ENCODE data around the gene SPATA1.
A peak's percentile ranks its signal among the peaks of the same experiment; 100 is the strongest.

Gene SPATA1

GRCh38 chr1:84479998-84480397, 26.2 kb upstream of the SPATA1 start:
- Mint-ChIP-seq H3K4me3 (peak overlapping the region; percentile 100), H3K9me3 (peaks cover 28% of the 10 kb centered on the region), H3K4me1 (peaks cover 34% of the 10 kb centered on the region), H3K27me3 (ENCODE audit: low read depth, poor library complexity) (peaks cover 41% of the 10 kb centered on the region), H3K36me3 (ENCODE audit: low read depth) (peaks cover 55% of the 10 kb centered on the region), H3K27ac (peak overlapping the region; percentile 41)
- no peak for TF ChIP-seq CTCF (IDR thresholded peaks at IDR 0.05)
- DNase-seq: no peak

- H3K27ac Mint-ChIP-seq: no peak overlapping the region
- H3K4me1 Mint-ChIP-seq: peaks cover 34% of the 10 kb centered on the region
- H3K36me3 Mint-ChIP-seq (ENCODE audit: low read depth): peaks cover 61% of the 10 kb centered on the region
- DNase-seq: no peak
- peak overlapping the region; percentile 100 for H3K4me3 Mint-ChIP-seq
- peaks cover 28% of the 10 kb centered on the region for H3K9me3 Mint-ChIP-seq
- TF ChIP-seq CTCF (IDR thresholded peaks at IDR 0.05): no peak
- H3K27me3 Mint-ChIP-seq (ENCODE audit: low read depth, poor library complexity): peaks cover 34% of the 10 kb centered on the region
These were observed 25.5 kb upstream of the SPATA1 start for GRCh38 chr1:84480650-84481049.

- no peak for DNase-seq
- Mint-ChIP-seq H3K27me3 (ENCODE audit: low read depth, poor library complexity) (peaks cover 28% of the 10 kb centered on the region), H3K36me3 (ENCODE audit: low read depth) (peaks cover 68% of the 10 kb centered on the region), H3K4me1 (peaks cover 34% of the 10 kb centered on the region), H3K4me3 (peak overlapping the region; percentile 71), H3K9me3 (peaks cover 27% of the 10 kb centered on the region), H3K27ac (peak overlapping the region; percentile 51)
- no peak for TF ChIP-seq CTCF (IDR thresholded peaks at IDR 0.05)
These were observed 24.9 kb upstream of the SPATA1 start for GRCh38 chr1:84481317-84481716.

- H3K4me3 Mint-ChIP-seq: no peak overlapping the region
- no peaks in the 10 kb centered on the region for H3K4me1 Mint-ChIP-seq
- peaks cover 84% of the 10 kb centered on the region for H3K36me3 Mint-ChIP-seq (ENCODE audit: low read depth)
- DNase-seq: no peak
- no peak for TF ChIP-seq CTCF (IDR thresholded peaks at IDR 0.05)
- no peak overlapping the region for H3K27ac Mint-ChIP-seq
- H3K9me3 Mint-ChIP-seq: peaks cover 3% of the 10 kb centered on the region
- no peaks in the 10 kb centered on the region for H3K27me3 Mint-ChIP-seq (ENCODE audit: low read depth, poor library complexity)
These were observed 18.1 kb upstream of the SPATA1 start for GRCh38 chr1:84488107-84488506.

- TF ChIP-seq CTCF (IDR thresholded peaks at IDR 0.05): no peak
- peaks cover 3% of the 10 kb centered on the region for H3K9me3 Mint-ChIP-seq
- H3K4me1 Mint-ChIP-seq: no peaks in the 10 kb centered on the region
- H3K27ac Mint-ChIP-seq: no peak overlapping the region
- H3K4me3 Mint-ChIP-seq: no peak overlapping the region
- DNase-seq: no peak
- H3K36me3 Mint-ChIP-seq (ENCODE audit: low read depth): peaks cover 74% of the 10 kb centered on the region
- no peaks in the 10 kb centered on the region for H3K27me3 Mint-ChIP-seq (ENCODE audit: low read depth, poor library complexity)
These were observed 16.4 kb upstream of the SPATA1 start for GRCh38 chr1:84489766-84490165.

- Mint-ChIP-seq H3K27ac (no peak overlapping the region), H3K27me3 (ENCODE audit: low read depth, poor library complexity) (no peaks in the 10 kb centered on the region), H3K4me3 (no peak overlapping the region), H3K4me1 (no peaks in the 10 kb centered on the region), H3K36me3 (ENCODE audit: low read depth) (peaks cover 73% of the 10 kb centered on the region), H3K9me3 (no peaks in the 10 kb centered on the region)
- TF ChIP-seq CTCF (IDR thresholded peaks at IDR 0.05): no peak
- no peak for DNase-seq
These were observed 13.5 kb upstream of the SPATA1 start for GRCh38 chr1:84492726-84493125.
